Mucosa of gallbladder (tissue), 1 donor: ENCODE data around the gene HHAT. TPM values are rescaled to one million over a fixed set of nuclear protein-coding genes. Genes with fewer than 3 reads are reported as not detected.

Experiments used
- DNase-seq: peaks from one replicate; pipeline ENCODE4 v3.0.0-alpha.2; 2020; ENCODE audit warnings: low spot score
- total RNA-seq: library from RNA; stranded (reverse); gene quantifications from one replicate; pipeline ENCODE4 v1.2.1, GENCODE V29; 2021
- donor health status: DM: no; HTN: no; CAD: no.

Gene HHAT
- 14.4 TPM for total RNA-seq

- DNase-seq, result peak; percentile 72
Measured at GRCh38 chr1:210328746-210329503, at the start of gene HHAT. TSS of gene HHAT (plus strand) at chr1:210328902. CDS start at chr1:210348976, 20,074 bp downstream.

DNA sequence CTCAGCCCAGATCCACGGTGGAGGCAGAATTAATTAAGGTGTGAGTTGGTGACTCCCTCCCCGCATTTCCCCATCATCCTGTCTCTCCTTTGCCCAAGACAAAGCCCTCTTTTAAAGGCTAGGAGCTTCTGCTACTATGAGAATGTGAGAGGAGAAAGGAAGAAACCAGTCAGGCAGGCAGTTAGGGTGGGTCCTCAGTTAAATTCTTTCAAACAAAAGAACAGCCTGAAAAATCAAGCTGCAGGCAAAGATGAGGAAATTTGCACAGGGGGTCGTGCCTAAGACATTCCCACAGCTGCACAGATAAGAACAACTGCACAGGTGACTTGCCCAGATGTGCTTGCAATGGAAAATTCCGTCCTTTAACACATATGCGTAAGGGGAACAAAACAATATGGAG, 48.5 kb upstream of the HHAT start:
- no peak for DNase-seq

- no peak for DNase-seq
Measured at GRCh38 chr1:210288116-210288515, 40.6 kb upstream of the HHAT start.

- DNase-seq, result no peak
Measured at GRCh38 chr1:210289248-210289647, 39.5 kb upstream of the HHAT start.

DNA sequence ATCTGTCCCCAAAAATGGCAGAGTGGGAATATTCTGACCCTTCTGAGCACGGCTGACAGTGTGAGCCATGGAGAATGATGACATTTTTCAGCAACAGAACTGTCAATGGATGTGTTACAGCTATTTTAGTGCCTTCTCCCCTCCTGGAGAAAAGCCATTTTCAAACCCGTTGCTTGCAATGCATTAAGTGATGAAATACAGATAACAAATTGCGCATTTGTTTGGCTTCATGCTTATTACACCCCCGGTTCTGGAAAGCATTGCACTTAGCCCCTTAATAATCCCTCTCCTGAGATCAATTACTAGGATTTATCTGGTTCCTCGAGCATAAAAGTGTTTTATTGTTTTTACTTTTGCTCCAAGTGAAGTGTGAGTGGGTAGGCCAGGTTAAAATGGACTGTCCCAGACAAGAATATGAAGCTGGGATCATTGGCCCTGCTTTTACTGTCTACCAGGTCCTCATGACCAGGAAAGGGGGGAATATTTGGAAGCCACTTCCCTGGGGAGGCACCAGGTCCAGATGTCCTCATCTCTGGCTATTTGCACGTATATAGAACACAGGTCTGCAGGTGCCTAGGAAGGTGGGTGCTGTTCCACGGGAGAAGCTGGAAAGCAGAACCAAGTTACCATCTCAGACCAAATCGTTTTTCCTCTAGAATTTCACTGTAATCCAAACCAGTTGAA, 37.5 kb upstream of the HHAT start:
- no peak for DNase-seq

DNA sequence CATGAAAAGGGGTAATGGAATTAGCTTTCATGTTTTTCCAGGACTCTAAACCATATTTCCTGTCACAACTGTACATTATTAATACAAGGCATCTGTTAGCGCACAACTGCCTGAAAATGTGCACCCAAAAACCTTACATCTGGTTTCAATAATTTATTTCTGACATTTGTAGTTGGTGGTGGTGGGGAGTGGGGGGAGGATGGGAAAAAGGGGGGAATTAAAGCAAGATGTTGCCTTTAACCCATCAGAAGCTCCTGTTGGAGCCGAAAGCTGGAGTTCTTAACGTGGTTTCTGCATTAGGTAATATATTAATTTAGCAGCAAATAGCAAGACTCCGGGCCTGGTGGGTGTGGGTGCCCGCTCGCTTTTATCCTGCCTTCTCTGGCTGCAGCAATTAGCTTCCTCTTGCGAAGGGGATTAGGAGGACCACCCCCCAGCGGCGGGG, 36.9 kb upstream of the HHAT start:
- DNase-seq, result peak; percentile 17

- DNase-seq, result peak; percentile 45
Measured at GRCh38 chr1:210292231-210292871, 36.4 kb upstream of the HHAT start.

DNA sequence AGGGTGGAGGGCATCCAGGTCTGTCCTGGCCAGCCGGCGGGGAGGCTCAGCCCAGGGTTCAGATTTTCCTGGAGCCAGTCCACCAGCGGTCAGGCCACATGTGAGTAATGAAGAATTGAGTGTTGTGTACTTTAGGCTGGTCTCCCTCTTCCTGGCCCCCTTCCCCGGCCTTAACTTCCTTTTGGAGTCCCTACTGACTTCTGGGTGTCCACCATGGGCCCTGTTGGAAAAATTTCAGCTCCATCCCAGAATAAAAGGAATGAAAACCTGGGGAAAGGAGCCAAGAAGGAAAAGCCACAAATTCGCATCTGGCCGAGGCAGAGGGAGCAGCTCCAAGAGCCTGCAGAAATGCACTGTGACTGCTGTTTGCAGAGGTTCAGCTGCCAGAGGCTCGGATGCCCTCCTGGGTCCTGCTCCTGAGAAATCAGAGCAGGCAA, 35.5 kb upstream of the HHAT start:
- peak; percentile 27 for DNase-seq

GRCh38 chr1:210294999-210295745, 33.5 kb upstream of the HHAT start:
- peak; percentile 14 for DNase-seq

DNA sequence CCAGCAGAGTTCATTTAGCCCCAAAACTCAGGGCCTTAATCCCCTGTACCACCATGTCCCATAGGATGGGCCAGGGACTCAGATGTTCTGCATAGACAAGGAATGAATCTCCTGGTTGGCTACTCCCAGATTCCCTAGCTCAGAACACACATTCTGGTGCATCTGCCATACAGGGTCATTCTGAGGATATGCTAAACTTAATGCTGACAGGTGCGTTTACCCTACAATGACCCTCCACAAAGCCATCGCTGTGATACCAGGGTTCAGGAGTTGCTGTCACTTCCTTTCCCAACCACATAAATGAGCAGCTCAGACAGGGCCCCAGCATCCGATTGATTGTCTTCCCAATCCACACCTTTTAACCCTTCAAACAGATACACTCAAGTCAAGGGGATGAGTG, 32.0 kb upstream of the HHAT start:
- DNase-seq, result no peak

GRCh38 chr1:210298296-210298695, 30.4 kb upstream of the HHAT start:
- no peak for DNase-seq

GRCh38 chr1:210298936-210299335, 29.8 kb upstream of the HHAT start:
- no peak for DNase-seq

DNA sequence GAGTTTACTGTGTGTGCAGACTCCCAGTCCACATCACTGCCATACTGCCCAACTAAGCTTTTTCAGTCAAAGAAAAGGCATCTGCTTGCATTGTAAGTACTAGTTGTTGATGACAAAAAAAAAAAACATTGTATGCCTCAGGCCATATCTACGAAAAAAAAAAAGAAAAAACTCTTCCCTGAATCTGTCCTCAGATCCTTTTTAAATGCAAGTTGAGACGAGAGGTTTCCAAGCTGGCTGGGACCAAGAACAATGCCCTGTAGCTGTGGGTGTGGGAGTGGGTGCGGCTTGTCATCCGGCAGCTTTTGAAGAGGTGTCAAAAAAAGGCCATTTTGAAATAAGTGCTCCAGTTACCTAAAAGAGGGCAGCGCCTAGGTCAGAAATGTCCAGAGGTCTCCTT, 29.2 kb upstream of the HHAT start:
- no peak for DNase-seq

DNA sequence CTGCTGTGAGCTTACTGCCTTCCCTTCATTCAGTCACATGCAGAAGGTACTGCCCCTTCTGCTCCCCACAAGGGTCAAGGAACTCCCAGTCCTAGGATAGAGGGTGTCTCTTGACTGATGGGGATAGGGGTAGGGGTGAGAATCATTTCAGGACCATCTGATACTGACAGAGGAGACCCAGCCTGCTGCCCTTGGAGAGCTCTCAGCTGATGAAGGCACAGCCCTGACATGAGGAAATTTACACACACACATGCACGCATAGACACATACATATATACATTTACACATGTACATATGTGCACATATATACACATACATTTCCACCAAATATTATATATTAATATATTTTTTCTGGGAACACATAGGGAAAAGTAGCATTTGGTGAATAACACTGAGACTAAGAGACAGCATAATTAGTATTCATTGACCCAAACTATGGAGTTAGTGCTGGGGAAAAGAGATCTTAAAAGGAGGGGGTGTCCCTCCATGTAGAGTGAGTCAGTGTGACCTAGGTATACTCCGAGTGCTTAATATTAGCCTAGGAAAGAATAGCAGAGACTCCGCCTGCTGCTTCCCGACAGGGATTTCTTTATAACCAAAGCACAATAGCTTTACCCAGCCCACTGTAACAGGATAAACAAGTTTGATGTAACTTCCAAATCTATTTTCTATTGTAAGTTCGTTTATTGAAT, 27.6 kb upstream of the HHAT start:
- DNase-seq, result no peak

DNA sequence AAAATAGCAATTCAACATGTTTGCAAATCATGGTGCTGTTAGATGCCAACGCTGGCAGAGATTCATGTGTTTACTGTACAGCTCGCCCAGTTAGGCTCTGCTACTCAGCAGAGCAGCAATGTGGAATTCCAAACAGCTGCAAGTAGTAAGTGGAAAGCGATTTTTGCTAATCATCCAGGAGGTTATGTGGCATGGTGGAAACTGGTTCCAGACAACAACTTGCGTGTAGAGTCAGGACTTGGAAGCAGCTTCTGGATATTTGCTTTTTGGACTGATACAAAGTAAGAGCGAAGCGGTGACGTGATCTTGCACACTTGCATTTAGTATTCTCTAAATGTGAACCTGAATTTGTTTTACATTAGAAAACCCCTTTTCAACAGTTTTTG, 27.1 kb upstream of the HHAT start:
- peak; percentile 11 for DNase-seq

GRCh38 chr1:210302501-210302900, 26.2 kb upstream of the HHAT start:
- DNase-seq, result no peak

GRCh38 chr1:210303391-210303790, 25.3 kb upstream of the HHAT start:
- DNase-seq, result no peak

DNA sequence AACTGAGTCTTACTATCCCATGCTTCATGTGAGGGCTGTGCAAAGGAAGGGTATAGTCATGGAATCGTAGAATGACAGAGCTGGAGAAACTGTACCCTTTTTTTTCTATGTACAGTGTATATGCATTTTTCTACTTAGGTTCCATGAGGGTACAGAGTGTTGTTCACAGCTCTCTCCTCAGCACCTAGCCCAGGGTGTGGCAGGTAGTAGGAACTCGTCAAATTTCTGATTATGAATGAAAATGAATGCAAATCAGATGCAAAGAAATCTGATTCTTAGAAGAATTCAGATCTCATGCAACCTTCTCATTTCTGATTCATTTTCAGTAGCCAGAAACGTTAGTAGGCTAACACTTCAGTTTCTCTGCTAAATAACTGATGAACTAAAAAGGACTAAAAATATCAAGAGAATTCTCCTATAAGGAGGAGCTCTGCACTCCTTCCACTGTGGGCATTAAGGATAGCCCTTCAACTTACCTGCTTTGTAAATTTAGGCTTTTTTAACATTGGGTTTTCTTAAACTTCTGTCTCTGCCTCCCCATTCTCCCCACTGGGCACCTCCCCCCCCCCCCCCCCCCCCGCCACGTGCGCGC, 18.0 kb upstream of the HHAT start:
- DNase-seq, result no peak

DNA sequence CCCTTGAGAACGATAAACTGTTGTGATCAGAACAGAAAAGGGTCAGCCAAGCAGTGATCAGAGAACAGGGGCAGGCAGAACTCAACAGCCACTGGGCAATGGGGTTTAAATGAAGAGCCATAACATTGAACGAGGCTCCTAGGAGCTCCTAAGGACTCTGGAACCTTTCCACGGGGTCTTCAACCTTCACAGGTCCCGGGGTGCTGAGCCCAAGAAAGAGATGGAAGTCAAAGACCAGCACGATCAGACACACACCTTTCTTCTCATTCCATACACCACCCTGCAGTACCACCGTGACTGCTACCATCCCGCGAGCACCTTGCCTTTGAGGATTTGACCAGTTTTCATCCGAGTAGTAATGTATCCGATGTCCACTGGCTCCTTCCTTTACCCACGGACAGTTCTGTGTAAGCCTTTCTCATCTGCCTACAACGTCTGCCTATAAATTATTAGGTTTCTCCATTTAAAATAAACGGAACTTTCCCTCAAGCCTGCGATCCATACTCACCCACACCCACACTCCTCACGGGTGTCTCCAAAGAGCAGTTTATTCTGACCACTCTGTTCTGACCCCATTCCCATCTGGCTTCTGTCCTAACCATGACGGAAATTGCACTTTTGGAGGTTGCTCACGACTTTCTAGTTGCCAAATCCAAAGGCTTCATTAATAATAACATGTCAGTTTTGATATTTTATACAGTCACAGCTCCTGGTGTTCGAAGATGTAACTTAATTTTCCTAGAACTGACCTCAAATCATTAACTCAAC, 16.8 kb upstream of the HHAT start:
- no peak for DNase-seq

- no peak for DNase-seq
Measured at GRCh38 chr1:210313046-210313595, 15.6 kb upstream of the HHAT start.
